ENCODE results near the gene MAP4K3. TPM values are rescaled to one million over a fixed set of nuclear protein-coding genes. Genes with fewer than 3 reads are reported as not detected.

Gene MAP4K3
- total and polyA plus RNA-seq, 9 donors = 20.6 to 96.4 (median 53.0) TPM

DNA sequence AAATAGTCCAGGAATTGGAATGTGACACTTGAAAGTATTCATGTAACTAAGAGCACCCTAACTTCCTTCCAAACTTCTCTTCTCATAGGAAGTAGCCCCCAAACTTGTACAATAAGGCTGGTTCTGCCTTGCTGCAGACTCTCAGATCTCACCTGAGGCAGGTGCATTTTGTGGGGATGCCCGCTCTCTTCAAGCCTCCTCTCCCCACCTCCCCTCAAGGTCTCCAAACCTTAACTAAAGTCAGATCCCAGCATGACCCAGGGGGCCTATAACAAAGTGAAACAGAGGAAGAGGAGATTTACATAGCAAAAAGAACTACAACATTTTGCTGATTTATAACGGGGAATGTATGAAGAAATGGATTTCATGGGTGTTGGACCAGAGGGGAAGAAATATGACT lies 216.9 kb downstream of the MAP4K3 start:
- H3K27ac ChIP-seq = no peak overlapping the region
- DNase-seq = no peak
- intact Hi-C loops (cut with DNase I) = loop anchor here in 1 of 4 donors (10.0 kb wide), 1 partner anchor 85 kb away; no protein-coding TSS in a partner anchor
- H3K4me1 ChIP-seq (ENCODE audit: insufficient read depth) = no peaks in the 10 kb centered on the region
- H3K36me3 ChIP-seq = no peaks in the 10 kb centered on the region
- TF ChIP-seq, protein P1, sequence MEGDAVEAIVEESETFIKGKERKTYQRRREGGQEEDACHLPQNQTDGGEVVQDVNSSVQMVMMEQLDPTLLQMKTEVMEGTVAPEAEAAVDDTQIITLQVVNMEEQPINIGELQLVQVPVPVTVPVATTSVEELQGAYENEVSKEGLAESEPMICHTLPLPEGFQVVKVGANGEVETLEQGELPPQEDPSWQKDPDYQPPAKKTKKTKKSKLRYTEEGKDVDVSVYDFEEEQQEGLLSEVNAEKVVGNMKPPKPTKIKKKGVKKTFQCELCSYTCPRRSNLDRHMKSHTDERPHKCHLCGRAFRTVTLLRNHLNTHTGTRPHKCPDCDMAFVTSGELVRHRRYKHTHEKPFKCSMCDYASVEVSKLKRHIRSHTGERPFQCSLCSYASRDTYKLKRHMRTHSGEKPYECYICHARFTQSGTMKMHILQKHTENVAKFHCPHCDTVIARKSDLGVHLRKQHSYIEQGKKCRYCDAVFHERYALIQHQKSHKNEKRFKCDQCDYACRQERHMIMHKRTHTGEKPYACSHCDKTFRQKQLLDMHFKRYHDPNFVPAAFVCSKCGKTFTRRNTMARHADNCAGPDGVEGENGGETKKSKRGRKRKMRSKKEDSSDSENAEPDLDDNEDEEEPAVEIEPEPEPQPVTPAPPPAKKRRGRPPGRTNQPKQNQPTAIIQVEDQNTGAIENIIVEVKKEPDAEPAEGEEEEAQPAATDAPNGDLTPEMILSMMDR (IDR thresholded peaks at IDR 0.05) = no peak
- no peak for TF ChIP-seq POLR2A (IDR thresholded peaks at IDR 0.05)
- no peak for TF ChIP-seq EP300 (IDR thresholded peaks at IDR 0.05)
- WGBS, 3 donors = 93 to 94% (median 93%) methylated on average over 2 of the region's 2 CpGs
- H3K4me3 ChIP-seq = no peak overlapping the region
- H3K9me3 ChIP-seq = no peaks in the 10 kb centered on the region
- H3K27me3 ChIP-seq = no peaks in the 10 kb centered on the region

- no peak overlapping the region for H3K4me3 ChIP-seq
- intact Hi-C loops (cut with DNase I) = loop anchor here in 1 of 4 donors (10.0 kb wide), 1 partner anchor 54 kb away; no protein-coding TSS in a partner anchor
- no peak for DNase-seq
- 92 to 95% (median 93%) methylated on average over 5 of the region's 5 CpGs for WGBS, 3 donors
- H3K9me3 ChIP-seq = no peaks in the 10 kb centered on the region
- no peaks in the 10 kb centered on the region for H3K4me1 ChIP-seq (ENCODE audit: insufficient read depth)
- no peak overlapping the region for H3K27ac ChIP-seq
- TF ChIP-seq POLR2A (IDR thresholded peaks at IDR 0.05) (no peak), EP300 (IDR thresholded peaks at IDR 0.05) (no peak)
- TF ChIP-seq, protein P1 (IDR thresholded peaks at IDR 0.05) = no peak
- no peaks in the 10 kb centered on the region for H3K27me3 ChIP-seq
- no peaks in the 10 kb centered on the region for H3K36me3 ChIP-seq
These were observed 218.7 kb downstream of the MAP4K3 start for GRCh38 chr2:39218391-39218790.

- no peaks in the 10 kb centered on the region for H3K36me3 ChIP-seq
- no peaks in the 10 kb centered on the region for H3K27me3 ChIP-seq
- intact Hi-C loops (cut with DNase I) = loop anchor here in 1 of 4 donors (10.0 kb wide), 1 partner anchor 52 kb away; no protein-coding TSS in a partner anchor
- WGBS, 3 donors = 89 to 90% (median 89%) methylated on average over 4 of the region's 4 CpGs
- no peaks in the 10 kb centered on the region for H3K9me3 ChIP-seq
- H3K27ac ChIP-seq = no peak overlapping the region
- TF ChIP-seq, protein P1 (IDR thresholded peaks at IDR 0.05) = no peak
- H3K4me1 ChIP-seq (ENCODE audit: insufficient read depth) = no peaks in the 10 kb centered on the region
- H3K4me3 ChIP-seq = no peak overlapping the region
- no peak for DNase-seq
These were observed 219.9 kb downstream of the MAP4K3 start for GRCh38 chr2:39217192-39217550.

DNA sequence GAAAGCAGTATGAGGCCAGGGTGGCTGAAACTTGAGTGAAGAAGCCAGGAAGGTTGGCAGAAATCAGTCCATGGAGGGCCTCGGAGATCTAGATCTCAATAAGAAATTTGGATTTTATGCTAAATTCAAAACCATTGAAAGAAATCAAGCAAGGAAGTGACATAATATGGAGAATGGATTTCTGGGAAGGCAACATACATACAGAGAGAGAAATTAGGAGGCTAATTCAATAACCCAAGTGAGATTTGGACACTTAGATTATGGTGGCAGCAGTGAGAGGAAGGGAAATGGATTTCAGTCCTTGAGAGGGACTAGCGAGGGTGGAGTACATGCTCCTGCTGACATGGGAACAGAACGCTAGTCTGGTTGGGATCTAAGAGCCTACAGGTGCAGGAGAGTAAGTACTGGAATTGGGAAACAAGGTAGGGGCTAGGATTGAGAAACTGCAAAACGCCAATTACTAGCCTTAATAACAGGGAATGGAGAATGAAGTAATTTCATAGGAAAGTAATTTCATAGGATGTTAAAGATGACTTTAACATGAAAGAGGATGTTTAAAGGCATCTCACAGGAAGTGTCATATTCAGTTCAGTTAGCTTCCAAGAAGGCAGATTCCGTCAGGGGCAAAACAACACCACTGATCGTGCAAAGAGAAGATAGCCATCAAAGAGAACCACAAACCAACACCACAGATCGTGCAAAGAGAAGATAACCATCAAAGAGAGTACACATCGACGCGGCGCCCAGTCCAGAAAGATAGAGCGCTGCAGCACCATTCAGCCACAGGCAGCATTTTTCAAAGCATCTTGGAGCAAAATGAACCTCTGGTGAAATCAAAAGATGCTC lies 220.5 kb downstream of the MAP4K3 start:
- DNase-seq = no peak
- WGBS, 3 donors = 82 to 86% (median 83%) methylated on average over 12 of the region's 12 CpGs

More for the DNA sequence above, 220.5 kb downstream of the MAP4K3 start:
- Histone ChIP-seq H3K27me3 (no peaks in the 10 kb centered on the region), H3K36me3 (no peaks in the 10 kb centered on the region), H3K9me3 (no peaks in the 10 kb centered on the region), H3K4me3 (no peak overlapping the region), H3K4me1 (ENCODE audit: insufficient read depth) (no peaks in the 10 kb centered on the region), H3K27ac (no peak overlapping the region)
- TF ChIP-seq EP300 (IDR thresholded peaks at IDR 0.05) = no peak
- no peak for TF ChIP-seq POLR2A (IDR thresholded peaks at IDR 0.05)
- TF ChIP-seq, protein P1 (IDR thresholded peaks at IDR 0.05) = no peak
- intact Hi-C loops (cut with DNase I) = loop anchor here in 1 of 4 donors (10.0 kb wide), 1 partner anchor 52 kb away; no protein-coding TSS in a partner anchor
